IMR-90 (cell line): ENCODE data around the gene DMRTC2. TPM values are rescaled to one million over a fixed set of nuclear protein-coding genes. Genes with fewer than 3 reads are reported as not detected.

ENCODE experiments used
- ATAC-seq: fragments of 200-7000 bp; cut with Tn5 transposase; 2 replicates; pipeline ENCODE4 v1.9.1; 2020; ENCODE audit warnings: low read depth, mild to moderate bottlenecking, moderate library complexity
- BruUV-seq: library from RNA; stranded (reverse); fragments of 400-500 nt; replicated peaks from 2 replicates; lab custom pipeline; 2021; lab: Mats Ljungman, UMichigan
- CTCF ChIA-PET: fragments of 300-600 bp; formaldehyde crosslinking; extraction: SDS; loops from one replicate; lab custom pipeline; 2021; ENCODE audit warnings: antibody characterized with exemption; lab: Yijun Ruan, JAX
- POLR2A ChIA-PET: fragments of 300-600 bp; sonication (Branson Sonifier 250); formaldehyde crosslinking; loops from one replicate; lab custom pipeline; 2022; ENCODE audit warnings: antibody characterized with exemption; ENCODE audit not compliant: unreplicated experiment; lab: Charles Lee
- DNase-seq: peaks from one replicate; pipeline ENCODE4 v3.0.0; 2013
- H2AFZ ChIP-seq: replicated peaks from 2 replicates; pipeline ENCODE3; 2013; ENCODE audit warnings: low read length, mild to moderate bottlenecking; ENCODE audit not compliant: poor library complexity
- H2AK5ac ChIP-seq: 2 replicates; pipeline ENCODE4 v1.6.1; 2013; ENCODE audit warnings: low read depth, low read length, inconsistent platforms
- H2AK9ac ChIP-seq: replicated peaks from 2 replicates; pipeline ENCODE3; 2013; ENCODE audit warnings: mild to moderate bottlenecking, low read depth, low read length, moderate library complexity; ENCODE audit not compliant: poor library complexity
- H2BK120ac ChIP-seq: 2 replicates; pipeline ENCODE4 v1.6.1; 2013; ENCODE audit warnings: low read depth, low read length, inconsistent platforms
- H2BK15ac ChIP-seq: 3 replicates; pipeline ENCODE4 v1.6.1; 2013; ENCODE audit warnings: low read depth, low read length, inconsistent platforms
- H2BK20ac ChIP-seq: 2 replicates; pipeline ENCODE4 v1.6.1; 2013; ENCODE audit warnings: low read depth, mild to moderate bottlenecking, inconsistent platforms, low read length, moderate library complexity
- H2BK5ac ChIP-seq: 2 replicates; pipeline ENCODE4 v1.6.1; 2013; ENCODE audit warnings: mild to moderate bottlenecking, low read depth, low read length, inconsistent platforms; ENCODE audit not compliant: poor library complexity, severe bottlenecking
- H3K14ac ChIP-seq: replicated peaks from 2 replicates; pipeline ENCODE4 v1.6.1; 2013; ENCODE audit warnings: low read depth, low read length, inconsistent platforms
- H3K18ac ChIP-seq: 2 replicates; pipeline ENCODE4 v1.6.1; 2013; ENCODE audit warnings: low read depth, low read length, control low read depth
- H3K23ac ChIP-seq: 2 replicates; pipeline ENCODE4 v1.6.1; 2013; ENCODE audit warnings: low read depth, low read length, inconsistent platforms
- H3K27ac ChIP-seq: 2 replicates; pipeline ENCODE4 v1.5.1; 2013; ENCODE audit warnings: mild to moderate bottlenecking, control low read depth, low read length; ENCODE audit not compliant: insufficient read depth
- H3K27me3 ChIP-seq: 2 replicates; pipeline ENCODE4 v1.6.1; 2013; ENCODE audit warnings: low read length; ENCODE audit not compliant: control insufficient read depth, insufficient read depth
- H3K36me3 ChIP-seq: 2 replicates; pipeline ENCODE4 v1.6.1; 2013; ENCODE audit warnings: low read length, mixed read lengths; ENCODE audit not compliant: control insufficient read depth, insufficient read depth
- H3K4ac ChIP-seq: 2 replicates; pipeline ENCODE4 v1.6.1; 2013; ENCODE audit warnings: low read depth, low read length, inconsistent platforms
- H3K4me1 ChIP-seq: 2 replicates; pipeline ENCODE4 v1.6.1; 2013; ENCODE audit warnings: low read length, mixed read lengths; ENCODE audit not compliant: control insufficient read depth, insufficient read depth
- H3K4me2 ChIP-seq: 2 replicates; pipeline ENCODE4 v1.6.1; 2013; ENCODE audit warnings: low read depth, mild to moderate bottlenecking, control low read depth, low read length, moderate library complexity
- H3K4me3 ChIP-seq: 2 replicates; pipeline ENCODE4 v1.5.1; 2013; ENCODE audit warnings: low read depth, mild to moderate bottlenecking, control low read depth, low read length, moderate library complexity; ENCODE audit not compliant: insufficient read depth
- H3K56ac ChIP-seq: 2 replicates; pipeline ENCODE4 v1.6.1; 2013; ENCODE audit warnings: low read length, inconsistent platforms; ENCODE audit not compliant: insufficient read depth; ENCODE audit errors: extremely low read depth
- H3K79me1 ChIP-seq, 2 experiments: 2 replicates each; pipeline ENCODE4 v1.6.1; 2013; ENCODE audit warnings: low read length in 2 of 2, inconsistent platforms in 1 of 2, low read depth in 1 of 2
- H3K9ac ChIP-seq: 2 replicates; pipeline ENCODE4 v1.6.1; 2013; ENCODE audit warnings: low read depth, low read length, control low read depth
- H3K9me1 ChIP-seq: 2 replicates; pipeline ENCODE4 v1.6.1; 2013; ENCODE audit warnings: low read length, inconsistent platforms; ENCODE audit not compliant: insufficient read depth
- H3K9me3 ChIP-seq: 2 replicates; pipeline ENCODE4 v1.6.1; 2013; ENCODE audit warnings: low read length; ENCODE audit not compliant: control insufficient read depth, insufficient read depth
- H4K20me1 ChIP-seq: 2 replicates; pipeline ENCODE4 v1.6.1; 2013; ENCODE audit warnings: low read length, inconsistent platforms; ENCODE audit not compliant: insufficient read depth
- H4K5ac ChIP-seq: 2 replicates; pipeline ENCODE4 v1.6.1; 2013; ENCODE audit warnings: mild to moderate bottlenecking, low read depth, low read length, control low read depth
- H4K8ac ChIP-seq, 2 experiments: 2 replicates each; pipeline ENCODE4 v1.6.1; 2013; ENCODE audit warnings: low read depth in 2 of 2, low read length in 2 of 2, control low read depth in 1 of 2, inconsistent platforms in 1 of 2
- H4K91ac ChIP-seq: 2 replicates; pipeline ENCODE4 v1.6.1; 2013; ENCODE audit warnings: low read depth, low read length, inconsistent platforms; ENCODE audit not compliant: insufficient read depth
- CEBPB ChIP-seq: IDR thresholded peaks from 2 replicates; pipeline ENCODE4 v1.6.1; 2012; ENCODE audit warnings: low read depth, low read length, improper control_type of control experiment
- CHD1 ChIP-seq: IDR thresholded peaks from 2 replicates; pipeline ENCODE4 v1.6.1; 2012; ENCODE audit warnings: low read depth, low read length, improper control_type of control experiment
- CTCF ChIP-seq: conservative IDR thresholded peaks from 2 replicates; pipeline ENCODE4 v1.5.1; 2012; ENCODE audit warnings: mild to moderate bottlenecking, low read depth, low read length, improper control_type of control experiment
- MAFK ChIP-seq: IDR thresholded peaks from 2 replicates; pipeline ENCODE4 v1.6.1; 2012; ENCODE audit warnings: low read depth, low read length, improper control_type of control experiment
- MAZ ChIP-seq: IDR thresholded peaks from 2 replicates; pipeline ENCODE4 v1.6.1; 2012; ENCODE audit warnings: low read depth, mild to moderate bottlenecking, low read length, improper control_type of control experiment, moderate library complexity, borderline replicate concordance
- POLR2A ChIP-seq: IDR thresholded peaks from 2 replicates; pipeline ENCODE4 v1.6.1; 2012; ENCODE audit warnings: mild to moderate bottlenecking, low read depth, low read length
- RAD21 ChIP-seq: IDR thresholded peaks from 2 replicates; pipeline ENCODE4 v1.6.1; 2012; ENCODE audit warnings: low read length, improper control_type of control experiment
- RFX5 ChIP-seq: IDR thresholded peaks from 2 replicates; pipeline ENCODE4 v1.8.0; 2012; ENCODE audit warnings: low read depth, mild to moderate bottlenecking, low read length, moderate library complexity
- USF2 ChIP-seq: fragments of 150-350 bp; IDR thresholded peaks from 2 replicates; pipeline ENCODE4 v1.6.1; 2017; ENCODE audit warnings: mild to moderate bottlenecking, antibody characterized with exemption, low read length, low read depth
- WGBS, 2 experiments: methylation state at CpG; one replicate each; pipeline versions ENCODE4 v1.1.5 to v1.1.7; 2013; ENCODE audit warnings: missing lambda C conversion rate in 2 of 2; ENCODE audit not compliant: insufficient read length in 1 of 2; ENCODE audit errors: extremely low coverage in 2 of 2; 5-methylcytosine and 5-hydroxymethylcytosine counted together
- dilution Hi-C: fragments of 300-500 bp; cut with HindIII; formaldehyde crosslinking; loops from one replicate; pipeline ENCODE4 v1.14.3; 2018; ENCODE audit warnings: low sequenced_read_pairs; ENCODE audit not compliant: unreplicated experiment
- in situ Hi-C: fragments of 300-500 bp; cut with MboI; formaldehyde crosslinking; loops from 3 replicates; pipeline ENCODE4 v1.14.3; 2019; ENCODE audit warnings: low sequenced_read_pairs, inconsistent platforms, mixed read lengths
- intact Hi-C: fragments of 100-400 bp; cut with micrococcal nuclease; formaldehyde crosslinking; loops from 2 replicates; pipeline ENCODE4 v1.10.0; 2022
- polyA plus RNA-seq, 3 experiments: library from polyadenylated mRNA; depleted of rRNA; stranded (reverse); fragments of >200 nt; gene quantifications; 2 replicates each; pipeline ENCODE4 v1.2.3, GENCODE V29; 2012; ENCODE audit warnings: low replicate concordance in 1 of 3
- total RNA-seq: library from RNA; depleted of rRNA; stranded (reverse); fragments of >200 nt; gene quantifications from 2 replicates; pipeline ENCODE4 v1.2.3, GENCODE V29; 2012

DMRTC2 gene
- total and polyA plus RNA-seq, 2 of the 4 experiments (the other 2 are of a cell fraction): not detected

GRCh38 chr19:41888926-41889325 lies 44.1 kb downstream of the DMRTC2 start:
- Histone ChIP-seq H2AK9ac (no peak overlapping the region), H3K4me1 (peaks cover 8% of the 10 kb centered on the region), H3K9me3 (no peaks in the 10 kb centered on the region), H4K91ac (no peak overlapping the region), H3K36me3 (peaks cover 35% of the 10 kb centered on the region), H2BK5ac (no peak overlapping the region), H3K27ac (no peak overlapping the region), H2AK5ac (no peak overlapping the region), H3K14ac (no peak overlapping the region), H3K9ac (no peak overlapping the region), H3K79me1 (peaks cover 35 to 64% of the 10 kb centered on the region in 2 experiments), H3K27me3 (no peaks in the 10 kb centered on the region), H3K9me1 (peaks cover 11% of the 10 kb centered on the region), H3K4ac (no peak overlapping the region), H3K56ac (no peak overlapping the region), H4K5ac (no peak overlapping the region), H2BK120ac (no peak overlapping the region), H4K8ac (no peak overlapping the region), H3K18ac (no peak overlapping the region), H2BK20ac (no peak overlapping the region), H3K4me2 (no peak overlapping the region), H3K23ac (no peak overlapping the region), H3K4me3 (no peak overlapping the region), H4K20me1 (peaks cover 37% of the 10 kb centered on the region), H2BK15ac (no peak overlapping the region), H2AFZ (no peak overlapping the region)
- POLR2A ChIA-PET: no interaction called here
- no TSS peak for BruUV-seq
- 98% methylated on average over 9 of the region's 12 CpGs; no CpG with 5 or more reads in 1 of the 2 experiments for WGBS, 2 experiments
- intact Hi-C loops (loop anchor here (10.0 kb wide), 1 partner anchor 146 kb away; no protein-coding TSS in a partner anchor), in situ Hi-C loops (no loop called here), dilution Hi-C loops (no loop called here)
- CTCF ChIA-PET: no interaction called here
- DNase-seq (no peak), ATAC-seq (no peak)
- TF ChIP-seq RAD21 (no peak), CEBPB (no peak), RFX5 (no peak), CHD1 (no peak), USF2 (no peak), MAFK (no peak), POLR2A (no peak), CTCF (no peak), MAZ (no peak)
